Activated T-helper 1 cell treated with anti-CD3 and anti-CD28 coated beads, Interleukin-12 subunit alpha, Interleukin-12 subunit beta, Interleukin-2, Interleukin-4 antibody, amounts not matched to agents 30 ng/mL and 10 ng/mL and 1 ng/mL, durations not matched to agents 14 hours and 24 hours and 36 hours (primary cell): ENCODE results near the gene TEDC2. TPM values are rescaled to one million over a fixed set of nuclear protein-coding genes. Genes with fewer than 3 reads are reported as not detected.
A peak's percentile ranks its signal among the peaks of the same experiment; 100 is the strongest.
"Not testable (repeated sequence)": the region's sequence is repeated elsewhere in the genome, so short reads cannot be mapped to it uniquely, and the experiment has no call there.

Experiments used
- DNase-seq: peaks from one replicate; pipeline ENCODE4 v3.0.0; 2021; ENCODE audit warnings: low spot score
- H3K27ac Mint-ChIP-seq: one replicate; pipeline ENCODE4 v1.8.0; 2021; ENCODE audit warnings: mild to moderate bottlenecking, mixed read lengths
- H3K27me3 Mint-ChIP-seq: one replicate; pipeline ENCODE4 v1.8.0; 2022; ENCODE audit warnings: mild to moderate bottlenecking, moderate library complexity, mixed read lengths; ENCODE audit not compliant: insufficient read depth
- H3K36me3 Mint-ChIP-seq: one replicate; pipeline ENCODE4 v1.8.0; 2021; ENCODE audit warnings: low read depth, mixed read lengths
- H3K4me1 Mint-ChIP-seq: one replicate; pipeline ENCODE4 v1.8.0; 2021; ENCODE audit warnings: low read depth, mixed read lengths
- H3K4me3 Mint-ChIP-seq: one replicate; pipeline ENCODE4 v1.8.0; 2021; ENCODE audit warnings: mild to moderate bottlenecking, moderate library complexity, mixed read lengths
- H3K9me3 Mint-ChIP-seq: one replicate; pipeline ENCODE4 v1.8.0; 2021; ENCODE audit warnings: mixed read lengths
- intact Hi-C: fragments of 100-400 bp; cut with micrococcal nuclease; formaldehyde crosslinking; loops from one replicate; pipeline ENCODE4 v1.15.1; 2024
- total RNA-seq: library from RNA; stranded (reverse); gene quantifications from 2 replicates; pipeline ENCODE4 v1.2.3, GENCODE V29; 2022

Gene TEDC2
- total RNA-seq, 1 donor from 2014 or later = 43.9 TPM

DNA sequence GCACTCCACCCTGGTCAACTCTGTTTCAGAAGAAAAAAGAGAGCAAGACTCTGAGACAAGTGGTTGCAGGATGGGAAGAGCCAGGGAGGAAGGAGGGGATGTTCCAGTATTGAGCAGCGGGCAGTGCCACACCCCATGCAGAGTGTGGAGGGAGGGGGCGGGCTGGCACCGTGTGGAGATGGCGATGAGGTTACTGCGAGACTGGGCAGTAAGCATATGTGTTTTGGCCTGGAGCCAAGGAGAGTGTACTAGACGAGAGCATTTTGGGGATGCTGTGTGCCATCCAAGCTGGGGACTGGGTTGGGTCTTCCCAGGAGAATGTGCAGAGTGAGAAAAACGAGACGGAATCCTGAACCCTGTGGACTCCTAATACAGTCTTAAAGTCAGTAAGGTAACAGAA is 18.4 kb downstream of the TEDC2 start:
- H3K9me3 Mint-ChIP-seq = no peaks in the 10 kb centered on the region
- no peak for DNase-seq
- intact Hi-C loops = no loop called here
- H3K4me3 Mint-ChIP-seq = no peak overlapping the region
- no peaks in the 10 kb centered on the region for H3K36me3 Mint-ChIP-seq
- H3K27ac Mint-ChIP-seq = no peak overlapping the region
- H3K27me3 Mint-ChIP-seq = peaks cover 9% of the 10 kb centered on the region
- peaks cover under 1% of the 10 kb centered on the region for H3K4me1 Mint-ChIP-seq

DNA sequence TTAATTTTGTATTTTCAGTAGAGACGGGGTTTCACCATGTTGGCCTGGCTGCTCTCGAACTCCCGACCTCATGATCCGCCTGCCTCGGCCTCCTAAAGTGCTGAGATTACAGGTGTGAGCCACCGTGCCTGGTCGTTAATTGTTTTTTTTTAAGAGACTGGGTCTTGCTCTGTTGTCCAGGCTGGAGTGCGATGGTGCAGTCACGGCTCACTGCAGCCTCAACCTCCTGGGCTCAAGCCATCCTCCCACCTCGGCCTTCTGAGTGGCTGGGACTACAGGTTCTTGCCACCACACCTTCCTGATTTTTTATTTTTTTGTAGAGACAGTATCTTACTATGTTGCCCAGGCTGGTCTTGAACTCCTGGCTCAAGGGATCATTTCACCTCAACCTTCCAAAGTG is 20.1 kb downstream of the TEDC2 start:
- H3K4me3 Mint-ChIP-seq, DNase-seq, H3K36me3 Mint-ChIP-seq, H3K27ac Mint-ChIP-seq, H3K9me3 Mint-ChIP-seq, H3K27me3 Mint-ChIP-seq, intact Hi-C loops, H3K4me1 Mint-ChIP-seq: not testable (repeated sequence)

DNA sequence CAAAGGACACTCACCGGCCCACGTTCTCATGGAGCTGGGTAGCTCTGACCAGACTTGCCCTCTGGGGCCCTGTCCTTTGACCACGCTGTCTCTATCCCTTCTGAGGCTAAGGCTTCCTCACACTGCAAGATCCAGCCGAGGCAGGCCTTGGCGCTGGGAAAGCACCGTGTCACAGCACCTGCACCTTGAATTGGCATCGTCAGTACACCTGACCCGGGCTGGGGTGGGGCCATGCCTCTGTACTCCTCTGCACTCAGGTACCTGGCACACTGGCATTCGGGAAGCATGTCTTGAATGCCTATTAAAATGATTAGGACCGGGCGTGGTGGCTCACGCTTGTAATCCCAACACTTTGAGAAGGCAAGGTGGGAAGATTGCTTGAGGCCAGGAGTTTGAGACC is 21.0 kb downstream of the TEDC2 start:
- H3K36me3 Mint-ChIP-seq = peaks cover 2% of the 10 kb centered on the region
- DNase-seq = no peak
- H3K9me3 Mint-ChIP-seq = no peaks in the 10 kb centered on the region
- H3K27me3 Mint-ChIP-seq = peaks cover 8% of the 10 kb centered on the region
- no peak overlapping the region for H3K27ac Mint-ChIP-seq
- no peaks in the 10 kb centered on the region for H3K4me1 Mint-ChIP-seq
- intact Hi-C loops = no loop called here
- H3K4me3 Mint-ChIP-seq = no peak overlapping the region

DNA sequence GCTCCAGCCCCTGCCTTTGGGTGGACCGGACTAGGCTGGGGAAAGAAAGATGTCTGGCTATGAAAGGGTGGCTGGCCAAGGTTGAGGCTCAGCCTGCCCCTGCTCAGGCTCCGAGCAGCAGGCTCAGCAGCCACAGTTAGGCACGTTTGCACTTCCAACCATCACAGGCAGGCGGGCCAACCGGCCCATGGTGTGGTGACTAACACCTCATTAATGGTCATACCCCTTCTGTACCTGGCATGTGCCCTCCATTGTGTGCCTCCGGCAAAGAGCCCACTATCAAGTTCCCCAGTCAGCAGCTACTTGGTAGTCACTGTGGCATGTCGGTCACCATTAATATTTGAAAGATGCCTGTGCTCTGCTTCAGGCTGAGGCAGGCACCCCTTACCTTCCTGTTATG is 21.8 kb downstream of the TEDC2 start:
- Mint-ChIP-seq H3K9me3 (no peaks in the 10 kb centered on the region), H3K4me3 (no peak overlapping the region), H3K36me3 (peaks cover 2% of the 10 kb centered on the region), H3K4me1 (peaks cover 4% of the 10 kb centered on the region), H3K27ac (no peak overlapping the region), H3K27me3 (peaks cover 7% of the 10 kb centered on the region)
- DNase-seq = no peak
- intact Hi-C loops = no loop called here

DNA sequence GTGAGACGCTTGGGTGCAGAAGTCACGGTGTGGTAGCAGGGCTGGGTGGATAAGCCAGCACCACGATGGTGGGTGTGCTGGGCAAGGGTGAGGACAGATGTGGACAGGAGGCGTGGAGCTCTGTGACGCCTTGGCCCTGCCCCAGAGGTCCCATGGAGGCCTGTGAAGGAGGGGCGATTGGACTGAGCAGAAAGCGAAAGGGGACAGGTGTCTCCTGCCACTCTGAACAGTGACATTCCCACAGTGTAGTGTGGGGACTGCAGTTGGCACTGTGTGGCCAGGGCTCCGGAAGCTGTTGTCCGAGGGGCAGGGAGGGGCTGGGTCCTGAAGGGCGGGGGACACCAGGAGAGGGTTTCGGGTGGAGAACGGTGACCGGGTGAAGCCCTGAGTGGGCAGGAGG is 22.3 kb downstream of the TEDC2 start:
- Mint-ChIP-seq H3K4me3 (no peak overlapping the region), H3K27me3 (peaks cover 1% of the 10 kb centered on the region), H3K36me3 (peaks cover 2% of the 10 kb centered on the region), H3K9me3 (no peaks in the 10 kb centered on the region), H3K27ac (no peak overlapping the region), H3K4me1 (peaks cover 9% of the 10 kb centered on the region)
- intact Hi-C loops = no loop called here
- no peak for DNase-seq

DNA sequence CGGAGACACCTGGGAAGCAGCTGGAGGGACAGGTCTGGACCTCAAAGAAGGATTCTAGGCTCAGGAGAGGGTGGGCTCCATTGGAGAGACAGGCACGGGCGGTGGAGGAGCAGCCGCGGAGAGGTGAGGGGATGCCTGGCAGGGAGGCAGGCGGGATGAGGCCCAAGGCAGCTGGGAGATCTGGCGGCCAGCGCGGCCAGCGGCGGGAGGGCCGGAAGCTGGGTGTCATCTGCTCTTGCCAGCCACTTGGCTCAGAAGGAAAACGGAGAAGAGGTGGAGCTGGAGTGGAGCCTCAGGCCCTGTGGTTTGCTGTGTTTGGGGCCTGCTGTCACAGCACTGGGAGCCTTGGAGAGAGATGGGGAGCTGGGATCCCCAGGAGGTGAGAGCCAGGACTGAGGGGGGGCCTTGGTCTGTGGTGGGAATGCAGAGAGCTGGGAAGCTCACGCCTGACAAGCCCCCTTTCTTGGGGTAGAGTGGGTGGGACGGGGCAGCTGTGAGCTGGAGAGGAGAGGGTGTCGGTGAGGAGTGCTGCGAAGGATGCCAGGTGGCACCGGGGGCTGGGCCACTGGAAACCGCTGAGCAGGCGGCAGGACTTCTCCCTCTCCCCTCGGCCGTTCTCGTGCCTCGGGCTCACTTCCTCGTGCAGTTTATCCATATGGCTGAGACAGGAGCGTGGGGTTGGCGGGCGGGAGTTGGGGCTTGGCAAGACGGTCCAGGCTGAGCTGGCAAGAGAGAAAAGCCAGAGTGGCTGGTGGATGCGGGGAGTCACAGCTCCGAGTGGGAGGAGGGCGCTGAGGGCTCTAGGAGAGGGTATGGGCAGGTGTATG is 23.0 kb downstream of the TEDC2 start:
- intact Hi-C loops = no loop called here
- H3K27ac Mint-ChIP-seq = no peak overlapping the region
- no peak overlapping the region for H3K4me3 Mint-ChIP-seq
- H3K36me3 Mint-ChIP-seq = peaks cover 2% of the 10 kb centered on the region
- H3K4me1 Mint-ChIP-seq = peaks cover 14% of the 10 kb centered on the region
- no peaks in the 10 kb centered on the region for H3K9me3 Mint-ChIP-seq
- DNase-seq = no peak
- H3K27me3 Mint-ChIP-seq = peaks cover 1% of the 10 kb centered on the region

DNA sequence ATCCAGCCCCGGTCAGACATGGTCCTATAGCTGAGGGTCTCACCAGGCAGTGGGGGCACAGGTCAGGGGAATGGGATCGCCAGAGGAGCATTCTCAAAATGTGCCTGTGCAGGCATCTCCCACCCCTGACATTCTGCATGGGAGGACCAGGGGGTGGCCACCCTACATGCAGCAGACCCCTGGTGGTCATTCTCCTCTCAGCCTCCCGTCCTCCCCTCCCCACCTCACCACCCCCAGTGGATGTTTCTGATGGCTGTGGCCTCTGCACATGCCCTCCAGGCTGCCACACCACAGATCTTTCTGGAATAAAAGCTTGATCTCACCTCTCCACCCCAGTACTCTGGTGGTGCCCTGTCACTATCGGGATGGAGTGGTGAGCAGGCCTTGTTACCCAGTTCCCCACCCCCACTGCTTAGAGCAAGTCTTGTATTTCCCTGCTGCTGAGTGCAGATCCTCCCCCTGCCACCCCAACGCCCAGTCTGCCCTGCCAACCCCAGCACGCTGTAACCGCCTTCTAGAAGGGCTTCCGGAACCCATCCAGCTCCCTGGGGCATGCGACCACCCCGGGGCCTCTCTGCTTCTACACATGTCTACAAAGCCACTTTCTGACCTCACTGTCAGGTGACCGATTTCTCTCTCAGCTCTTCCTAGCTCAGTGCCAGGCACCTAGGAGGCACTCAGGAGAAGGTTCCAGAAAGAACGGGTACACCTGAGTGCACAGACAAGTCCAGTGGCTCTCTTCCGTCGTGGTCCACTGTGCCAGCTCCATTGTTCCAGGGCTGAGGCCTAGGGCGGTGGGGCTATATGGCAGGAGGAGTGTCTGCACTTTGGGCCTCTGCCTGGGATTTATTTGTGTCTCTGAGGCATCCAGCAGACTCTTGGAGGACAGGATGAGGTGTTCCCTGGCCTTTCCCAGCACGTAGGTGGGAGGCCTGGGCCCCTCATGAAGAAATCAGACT is 24.3 kb downstream of the TEDC2 start:
- peaks cover 14% of the 10 kb centered on the region for H3K4me1 Mint-ChIP-seq
- intact Hi-C loops = no loop called here
- H3K9me3 Mint-ChIP-seq = no peaks in the 10 kb centered on the region
- no peak for DNase-seq
- H3K27me3 Mint-ChIP-seq = no peaks in the 10 kb centered on the region
- H3K36me3 Mint-ChIP-seq = peaks cover 2% of the 10 kb centered on the region
- H3K27ac Mint-ChIP-seq = no peak overlapping the region
- no peak overlapping the region for H3K4me3 Mint-ChIP-seq

DNA sequence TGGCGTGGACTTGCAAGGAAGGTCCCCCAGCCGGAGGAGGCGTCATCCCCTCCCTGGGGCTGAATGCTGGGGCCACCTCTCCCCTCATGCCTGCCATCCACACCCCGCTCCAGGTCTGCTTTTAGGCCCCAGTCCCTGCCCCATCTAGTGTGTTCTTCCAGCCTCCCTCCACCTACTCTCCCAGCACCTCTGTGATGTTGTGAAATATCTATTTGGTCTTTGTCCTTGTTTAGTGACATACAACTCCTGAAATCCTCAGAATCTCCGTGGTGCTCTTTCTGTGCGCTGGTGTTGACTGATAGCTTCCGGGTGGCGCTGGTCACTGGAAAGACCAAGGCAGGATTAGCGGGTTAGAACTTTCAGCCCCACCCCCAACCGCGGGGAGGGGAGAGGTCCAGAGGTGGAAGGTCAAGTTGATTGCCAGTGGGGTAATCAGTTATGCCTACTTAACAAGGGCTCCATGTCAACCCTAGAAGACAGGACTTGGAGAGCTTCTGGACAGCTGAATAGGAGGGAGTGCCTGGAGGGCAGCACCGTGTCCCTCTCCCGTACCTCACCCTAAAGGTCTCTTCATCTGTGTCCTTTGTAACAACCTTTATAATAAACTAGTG is 25.1 kb downstream of the TEDC2 start:
- intact Hi-C loops = loop anchor here (5.0 kb wide), 1 partner anchor 143 kb away; the partner anchor contains the start of gene ABCA3
- peaks cover 14% of the 10 kb centered on the region for H3K4me1 Mint-ChIP-seq

DNA sequence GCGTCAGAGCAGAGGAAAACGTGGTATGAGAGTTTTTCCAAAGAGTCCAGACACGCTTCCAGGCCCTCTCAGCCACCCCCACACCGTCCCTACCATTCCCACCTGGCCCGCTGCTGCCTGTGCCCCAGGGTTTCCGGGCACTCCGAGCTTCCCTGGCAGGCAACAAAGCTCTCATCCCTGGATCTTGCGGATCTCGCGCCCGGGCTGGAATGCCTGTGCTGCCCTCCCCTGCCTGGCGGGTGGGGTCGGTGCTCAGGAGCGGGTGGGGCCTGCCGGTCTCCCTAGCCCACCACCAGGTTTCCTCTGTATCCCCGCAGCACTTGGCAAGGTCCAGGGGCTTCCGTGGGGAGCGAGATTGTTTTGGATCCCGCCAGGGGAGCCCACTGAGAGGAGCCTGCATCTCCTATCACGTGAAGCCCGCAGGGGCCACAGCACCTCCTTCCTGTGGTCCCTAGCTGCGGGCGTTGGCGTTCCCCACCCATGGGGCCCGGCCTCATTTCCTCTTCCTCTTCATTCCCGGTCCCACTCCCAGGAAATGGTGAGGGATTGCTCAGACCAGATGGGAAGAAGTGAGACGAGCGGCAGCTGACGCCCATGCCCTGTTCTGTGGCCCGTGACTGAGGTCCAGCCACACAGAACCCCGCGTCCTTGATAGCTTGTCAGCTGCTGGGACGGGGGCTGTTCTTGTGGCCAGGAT is 26.1 kb downstream of the TEDC2 start:
- Mint-ChIP-seq H3K27me3 (no peaks in the 10 kb centered on the region), H3K9me3 (no peaks in the 10 kb centered on the region), H3K27ac (no peak overlapping the region), H3K36me3 (peaks cover 2% of the 10 kb centered on the region), H3K4me1 (peaks cover 14% of the 10 kb centered on the region), H3K4me3 (no peak overlapping the region)
- intact Hi-C loops = loop anchor here (5.0 kb wide), 1 partner anchor 144 kb away; the partner anchor contains the start of gene ABCA3
- DNase-seq = no peak

More for the DNA sequence above, 25.1 kb downstream of the TEDC2 start:
- peaks cover 2% of the 10 kb centered on the region for H3K36me3 Mint-ChIP-seq
- no peak overlapping the region for H3K27ac Mint-ChIP-seq
- no peaks in the 10 kb centered on the region for H3K9me3 Mint-ChIP-seq
- no peaks in the 10 kb centered on the region for H3K27me3 Mint-ChIP-seq
- DNase-seq = no peak
- H3K4me3 Mint-ChIP-seq = no peak overlapping the region

DNA sequence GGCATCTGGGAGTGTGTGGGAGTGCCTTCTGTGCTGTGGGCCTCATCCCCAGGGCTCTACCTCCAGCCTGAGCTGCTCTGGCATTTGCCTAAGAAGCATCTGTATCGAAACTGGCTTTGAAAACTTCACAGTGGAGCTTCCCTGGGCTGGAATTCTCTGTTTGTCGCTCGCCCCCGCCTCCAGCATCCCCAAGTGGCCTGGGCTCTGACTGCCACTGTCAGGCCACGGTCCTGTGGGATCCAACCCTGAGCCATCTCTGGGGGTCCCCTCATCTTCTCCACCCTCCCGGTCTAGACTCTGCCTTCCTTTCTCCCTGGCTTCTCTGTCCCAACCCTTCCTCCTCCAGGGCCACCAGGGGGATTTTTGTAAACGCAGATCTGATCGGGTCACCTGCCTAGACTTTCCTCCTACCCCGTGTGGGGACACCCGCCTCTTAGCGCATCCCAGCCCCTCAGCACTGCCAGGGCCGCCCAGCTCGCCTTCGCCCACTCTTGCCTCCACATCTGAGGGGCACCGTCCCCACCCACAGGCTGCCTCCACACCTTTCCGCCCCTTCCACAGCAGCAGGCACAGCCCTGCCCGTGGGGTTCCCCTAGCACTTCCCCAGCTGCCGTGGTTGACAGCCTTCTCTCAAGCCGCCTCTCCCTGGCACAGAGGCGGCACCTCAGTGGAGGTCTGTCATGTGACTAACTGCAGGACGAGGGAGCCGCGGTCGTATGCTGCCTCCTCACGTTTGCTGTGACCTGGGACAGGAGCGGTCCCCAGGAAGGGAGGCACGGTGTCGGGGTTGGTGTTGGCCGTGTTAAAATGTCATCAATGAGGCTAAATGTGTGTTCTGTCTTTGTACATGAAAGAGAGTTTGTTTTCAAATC is 27.0 kb downstream of the TEDC2 start:
- Mint-ChIP-seq H3K4me3 (peak overlapping the region; percentile 9), H3K27me3 (no peaks in the 10 kb centered on the region), H3K36me3 (peaks cover 2% of the 10 kb centered on the region), H3K9me3 (no peaks in the 10 kb centered on the region), H3K27ac (peak overlapping the region; percentile 65), H3K4me1 (peaks cover 14% of the 10 kb centered on the region)
- peak; percentile 65 for DNase-seq
- intact Hi-C loops = loop anchor here (1.0 to 5.0 kb wide), 3 partner anchors 12 to 145 kb away; partner anchors contain the start of genes ABCA3, TBC1D24 and TEDC2

DNA sequence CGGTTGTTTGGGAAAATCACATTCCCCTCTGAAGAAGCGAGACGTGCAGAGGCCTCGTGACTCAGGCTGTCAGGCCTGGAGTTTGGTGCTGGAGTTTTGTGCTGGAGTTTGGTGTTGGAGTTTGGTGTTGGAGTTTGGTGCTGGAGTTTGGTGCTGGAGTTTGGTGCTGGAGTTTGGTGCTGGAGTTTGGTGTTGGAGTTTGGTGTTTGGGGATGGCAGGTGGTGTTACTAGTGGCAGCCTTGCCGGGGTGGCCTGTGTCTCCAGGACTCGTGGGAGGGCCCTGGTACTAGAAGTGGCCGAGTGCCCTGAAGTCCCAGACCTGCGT is 27.6 kb downstream of the TEDC2 start:
- DNase-seq = no peak
- Mint-ChIP-seq H3K27ac (peak overlapping the region; percentile 65), H3K4me1 (peaks cover 14% of the 10 kb centered on the region), H3K9me3 (no peaks in the 10 kb centered on the region), H3K4me3 (peak overlapping the region; percentile 9), H3K27me3 (no peaks in the 10 kb centered on the region), H3K36me3 (peaks cover 2% of the 10 kb centered on the region)
- intact Hi-C loops = loop anchor here (1.0 to 5.0 kb wide), 3 partner anchors 12 to 145 kb away; partner anchors contain the start of genes ABCA3, TBC1D24 and TEDC2
